GM18498 (cell line): ENCODE data around the gene SNAP29.

Experiments used
- ATAC-seq: cut with Tn5 transposase; IDR thresholded peaks from one replicate; pipeline ENCODE4 v1.9.1; 2021; ENCODE audit warnings: mild to moderate bottlenecking, moderate library complexity; ENCODE audit not compliant: unreplicated experiment

Gene SNAP29

DNA sequence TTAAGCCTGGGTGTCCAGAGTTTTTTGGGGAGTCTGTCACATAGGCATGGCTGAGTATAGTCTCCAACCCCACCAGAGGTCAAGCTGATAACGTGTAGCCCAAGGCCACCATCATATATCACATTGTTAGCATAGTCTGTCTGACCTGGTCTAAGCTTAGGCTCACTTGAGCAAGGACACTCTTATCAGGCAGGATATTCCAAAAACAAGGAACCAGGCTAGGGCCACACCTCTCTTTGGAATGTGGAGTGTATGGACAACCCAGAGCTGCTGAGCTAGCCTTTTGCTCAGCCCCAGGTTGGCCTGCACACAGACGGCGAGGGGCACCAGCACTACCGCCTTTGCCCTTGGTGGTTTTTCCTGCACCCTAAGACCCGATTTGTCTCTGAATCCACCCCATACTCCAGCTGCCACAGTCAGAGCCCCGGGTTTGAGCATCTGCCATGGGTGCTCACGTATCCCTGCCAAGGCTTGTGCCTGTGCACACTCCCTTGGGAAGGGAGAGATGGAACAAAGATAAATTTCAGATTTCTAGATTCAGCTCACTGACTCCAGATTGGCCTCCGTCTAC is 7.2 kb downstream of the SNAP29 start:
- no peak for ATAC-seq

- ATAC-seq, result no peak
These were observed 7.9 kb downstream of the SNAP29 start for GRCh38 chr22:20866736-20867135.

GRCh38 chr22:20867179-20868024 is 8.6 kb downstream of the SNAP29 start:
- no peak for ATAC-seq

GRCh38 chr22:20868025-20868962 is 9.5 kb downstream of the SNAP29 start:
- ATAC-seq, result no peak

- ATAC-seq, result no peak
These were observed 10.4 kb downstream of the SNAP29 start for GRCh38 chr22:20869234-20869633.

DNA sequence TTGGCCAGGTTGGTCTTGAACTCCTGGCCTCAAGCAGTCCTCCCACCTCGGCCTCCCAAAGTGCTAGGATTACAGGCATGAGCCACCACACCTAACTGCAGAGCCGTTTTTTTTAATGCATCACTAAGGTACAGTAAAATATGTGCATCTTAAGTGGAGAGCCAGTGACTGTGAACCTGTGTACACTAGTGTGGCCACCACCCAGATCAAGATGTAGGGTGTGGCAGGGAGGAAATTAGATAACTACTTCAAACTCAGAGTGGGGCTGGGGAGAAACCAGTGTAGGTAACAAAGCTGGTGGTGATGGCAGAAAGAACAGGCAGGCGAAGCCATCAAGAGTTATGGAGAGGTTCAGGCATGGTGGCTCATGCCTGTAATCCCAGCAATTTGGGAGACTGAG is 14.4 kb downstream of the SNAP29 start:
- ATAC-seq, result no peak

DNA sequence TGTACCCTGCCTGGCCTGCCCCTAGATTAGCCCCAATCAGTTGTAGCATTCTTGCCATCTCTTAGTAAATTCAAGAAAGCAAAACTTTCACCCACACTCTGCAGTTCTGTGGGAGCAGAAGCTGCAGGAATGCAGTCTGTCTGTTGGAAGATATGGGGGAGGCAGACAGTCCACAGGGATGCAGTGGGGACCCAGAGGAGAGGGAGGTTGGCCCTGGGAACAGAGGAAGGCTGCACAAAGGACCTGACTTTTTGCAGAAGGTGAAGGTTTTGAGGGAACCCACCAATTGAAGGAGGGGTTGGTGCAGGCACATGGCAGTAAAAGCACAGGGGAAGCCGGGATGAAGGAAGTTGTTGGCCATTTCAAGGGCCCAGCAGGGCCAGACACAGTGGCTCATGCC is 16.5 kb downstream of the SNAP29 start:
- no peak for ATAC-seq

- ATAC-seq, result no peak
These were observed 18.9 kb downstream of the SNAP29 start for GRCh38 chr22:20877715-20878114.

DNA sequence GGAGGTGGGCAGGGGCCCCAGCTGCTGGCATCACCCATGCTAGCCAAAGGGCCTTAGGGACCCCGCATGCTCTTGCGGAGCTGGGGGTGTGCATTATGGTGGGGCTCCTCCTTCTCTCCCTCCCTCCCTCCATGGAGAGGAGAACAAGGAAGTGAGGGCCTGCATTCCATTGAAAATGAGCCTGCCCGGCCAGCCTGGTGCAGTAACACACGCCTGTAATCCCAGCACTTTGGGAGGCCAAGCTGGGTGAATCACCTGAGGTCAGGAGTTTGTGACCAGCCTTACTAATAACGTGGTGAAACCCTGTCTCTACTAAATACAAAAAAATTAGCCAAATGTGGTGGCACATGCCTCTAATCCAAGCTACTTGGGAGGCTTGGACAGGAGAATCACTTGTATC is 22.4 kb downstream of the SNAP29 start:
- ATAC-seq, result no peak

DNA sequence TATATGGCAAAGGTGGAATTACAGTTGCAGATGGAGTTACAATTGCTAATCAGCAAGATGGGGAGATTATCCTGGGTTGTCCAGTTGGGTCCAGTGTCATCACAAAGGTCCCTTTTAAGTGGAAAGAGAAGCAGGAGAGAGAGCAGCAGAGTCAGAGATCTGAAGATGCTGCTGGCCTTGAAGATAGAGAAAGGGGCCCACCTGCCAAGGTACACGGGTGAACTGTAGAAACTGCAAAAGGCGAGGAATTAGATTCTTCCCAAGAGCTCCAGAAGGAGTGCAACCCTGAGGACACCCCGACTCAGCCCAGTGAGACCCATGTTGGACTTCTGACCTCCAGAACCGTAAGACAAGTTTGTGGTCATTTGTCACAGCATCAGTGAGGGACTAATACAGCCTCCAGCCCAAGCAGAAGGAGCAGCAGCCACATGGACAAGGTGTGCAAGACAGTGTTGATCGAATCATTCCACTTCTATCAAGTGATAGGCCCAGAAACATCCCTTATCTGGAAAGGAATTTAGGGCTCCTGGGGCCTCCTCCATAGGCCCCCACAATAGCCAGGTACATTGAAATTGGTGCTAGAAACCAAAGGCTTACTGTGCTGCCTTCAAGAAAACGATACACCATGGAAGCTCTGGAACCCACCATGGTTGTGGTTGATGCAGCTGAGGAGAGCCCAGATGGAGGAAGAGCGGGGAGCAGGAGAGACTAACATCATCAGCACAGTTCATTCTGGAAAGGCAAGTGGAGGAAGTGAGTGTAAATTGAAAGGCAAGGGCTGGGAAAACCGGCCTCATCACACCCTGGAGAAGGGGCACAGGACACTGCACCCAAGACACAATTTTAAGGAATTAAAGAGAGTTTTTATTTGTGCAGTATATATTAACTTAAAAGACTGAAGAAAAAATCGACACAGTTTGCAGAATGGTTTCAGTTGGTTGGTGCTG is 23.3 kb downstream of the SNAP29 start:
- no peak for ATAC-seq

DNA sequence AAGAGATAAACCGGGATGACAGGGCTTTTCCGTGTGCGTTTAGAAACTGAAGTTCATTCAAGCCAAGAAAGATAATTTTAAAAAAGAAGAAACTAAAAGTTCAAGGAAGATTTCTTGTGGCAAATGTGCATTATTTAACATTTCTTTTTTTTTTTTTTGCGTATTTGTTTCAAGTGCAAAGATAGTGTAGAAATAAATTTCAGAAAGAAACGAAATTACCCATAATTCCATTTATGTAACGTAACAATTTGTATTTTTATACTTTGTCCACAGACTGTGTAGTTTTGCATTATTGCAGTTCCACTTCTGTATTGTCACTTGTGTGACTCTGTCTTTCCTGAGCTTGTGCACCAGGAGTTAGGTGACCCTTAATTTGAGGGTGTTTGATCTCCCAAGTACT is 24.0 kb downstream of the SNAP29 start:
- no peak for ATAC-seq

GRCh38 chr22:20884454-20884853 is 25.6 kb downstream of the SNAP29 start:
- ATAC-seq, result no peak

- no peak for ATAC-seq
These were observed 26.3 kb downstream of the SNAP29 start for GRCh38 chr22:20885017-20885556.

- peak; percentile 46 for ATAC-seq
These were observed 26.9 kb downstream of the SNAP29 start for GRCh38 chr22:20885557-20886323.

DNA sequence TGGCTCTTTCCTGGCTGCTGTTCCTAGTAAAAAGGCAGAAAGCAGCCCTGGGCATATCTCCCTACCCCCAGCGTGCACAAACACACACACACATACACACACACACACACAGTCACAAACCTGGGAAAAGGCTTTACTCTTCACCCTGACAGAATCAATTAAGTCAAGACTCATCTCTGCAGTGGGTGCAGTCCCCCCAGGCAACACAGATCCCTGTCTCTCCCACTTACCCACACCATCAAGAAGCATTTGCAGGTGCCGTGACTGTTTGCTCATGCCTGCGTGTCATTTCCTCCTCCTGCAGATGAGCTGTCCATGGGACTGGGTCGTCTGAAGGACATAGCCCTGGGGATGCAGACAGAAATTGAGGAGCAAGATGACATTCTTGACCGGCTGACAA is 28.6 kb downstream of the SNAP29 start:
- ATAC-seq, result no peak

DNA sequence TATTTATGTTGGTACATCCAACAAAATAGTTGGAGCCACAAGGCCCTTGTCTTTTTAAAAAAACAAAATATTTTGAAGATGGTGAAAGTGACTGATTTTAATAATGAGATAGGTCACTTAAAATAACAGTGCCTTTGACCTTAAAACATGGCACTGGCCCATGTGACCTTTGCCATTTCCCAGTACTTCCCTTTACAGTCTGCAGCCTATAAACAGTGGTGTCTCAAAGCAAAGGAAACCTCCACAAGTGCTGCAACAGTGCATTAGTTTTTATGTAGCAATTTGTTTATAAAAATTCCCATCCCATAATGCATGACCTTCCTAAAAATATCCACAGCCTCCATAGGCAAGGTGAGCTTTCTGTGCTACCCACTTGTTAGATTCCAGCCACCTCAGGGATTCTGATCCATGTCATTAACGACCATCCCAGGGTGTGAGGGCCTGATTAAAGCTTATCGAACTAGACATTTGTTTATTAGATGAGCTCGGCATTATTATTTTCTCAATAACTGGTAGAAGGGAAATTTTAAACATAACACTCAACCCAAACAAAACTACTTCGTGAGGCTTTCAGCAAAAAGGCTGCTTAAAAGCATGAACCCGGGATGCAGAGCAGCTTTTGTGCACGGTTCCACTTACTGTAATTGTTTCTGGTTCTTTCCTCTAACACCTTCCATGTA is 30.4 kb downstream of the SNAP29 start:
- no peak for ATAC-seq

DNA sequence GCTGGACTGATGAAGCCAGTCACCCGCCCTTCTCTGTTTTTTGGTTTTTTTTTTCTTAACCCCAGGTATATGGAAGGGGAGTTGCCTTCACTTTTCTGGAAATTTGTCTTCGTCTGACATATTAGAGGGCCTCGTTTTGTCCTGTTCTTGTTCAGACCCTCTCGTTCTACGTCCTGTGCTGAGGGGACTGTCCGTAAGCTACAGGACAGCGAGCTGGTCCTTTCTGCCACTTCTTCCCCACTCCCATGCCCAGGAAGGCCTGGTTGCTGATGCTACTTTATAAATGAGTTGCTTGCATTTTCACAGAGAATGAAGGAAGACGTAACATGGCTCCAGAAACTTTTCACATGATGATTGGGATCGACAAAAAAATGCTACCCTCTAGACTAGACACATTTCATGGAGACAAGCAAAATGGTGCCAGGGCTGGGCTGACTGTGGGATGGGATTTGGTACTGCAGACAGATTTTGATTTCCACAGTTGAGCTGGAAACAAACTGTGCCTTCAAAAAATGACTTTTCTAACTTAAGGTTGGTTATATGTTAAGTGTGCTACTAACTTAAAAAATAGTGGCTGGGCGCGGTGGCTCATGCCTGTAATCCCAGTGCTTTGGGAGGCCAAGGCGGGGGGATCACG is 31.2 kb downstream of the SNAP29 start:
- no peak for ATAC-seq

- no peak for ATAC-seq
These were observed 32.2 kb downstream of the SNAP29 start for GRCh38 chr22:20890975-20891374.
